ENCODE data around the gene GNL2.

GNL2 gene

GRCh38 chr1:37614105-37614504 is 18.4 kb upstream of the GNL2 start:
- no peaks in the 10 kb centered on the region for H3K9me3 ChIP-seq (ENCODE audit: control insufficient read depth, low read length)
- no peaks in the 10 kb centered on the region for H3K4me1 ChIP-seq (ENCODE audit: control insufficient read depth, insufficient read depth, low read depth, low read length)
- H4K91ac ChIP-seq (ENCODE audit: low read length) = no peak overlapping the region
- no peak overlapping the region for H3K27ac ChIP-seq (ENCODE audit: low read length, poor library complexity, severe bottlenecking)
- H4K8ac ChIP-seq (ENCODE audit: low read length) = no peak overlapping the region
- H3K9ac ChIP-seq (ENCODE audit: low read length) = no peak overlapping the region
- H3K4ac ChIP-seq (ENCODE audit: low read depth in 1 of 2, low read length in 2 of 2) = no peak overlapping the region
- no peak overlapping the region for H2AK5ac ChIP-seq (ENCODE audit: low read length, severe bottlenecking)
- H3K36me3 ChIP-seq (ENCODE audit: control insufficient read depth in 1 of 2, insufficient read depth in 2 of 2, low read depth in 1 of 2, low read length in 2 of 2) = no peaks in the 10 kb centered on the region
- no peak overlapping the region for H2BK15ac ChIP-seq (ENCODE audit: low read depth, poor library complexity, severe bottlenecking)
- H3K14ac ChIP-seq (ENCODE audit: low read length in 2 of 2) = peak overlapping the region in 1 of 2 experiments; percentile 36
- no peak for DNase-seq
- 85% methylated on average over 5 of the region's 5 CpGs for whole genome bisulfite sequencing
- H2BK5ac ChIP-seq (ENCODE audit: low read depth, low read length, poor library complexity, severe bottlenecking) = no peak overlapping the region
- H3K4me3 ChIP-seq (ENCODE audit: insufficient read depth in 1 of 2, low read depth in 1 of 2, low read length in 2 of 2) = no peak overlapping the region
- H3K23ac ChIP-seq (ENCODE audit: low read length in 2 of 2) = no peak overlapping the region
- H2BK12ac ChIP-seq (ENCODE audit: low read length in 2 of 2) = no peak overlapping the region
- H3K79me1 ChIP-seq (replicated peaks; ENCODE audit: low read length, poor library complexity, severe bottlenecking) = no peaks in the 10 kb centered on the region
- no peak overlapping the region for H3K18ac ChIP-seq (ENCODE audit: low read depth in 1 of 2, low read length in 2 of 2)
- peaks cover 65 to 80% of the 10 kb centered on the region in 2 experiments for H3K27me3 ChIP-seq (ENCODE audit: control insufficient read depth in 1 of 2, insufficient read depth in 1 of 2, low read length in 2 of 2)
- no peak overlapping the region for H2BK120ac ChIP-seq (ENCODE audit: low read depth, low read length)
- no peak overlapping the region for H3K4me2 ChIP-seq (ENCODE audit: low read length, poor library complexity, severe bottlenecking)
- no peak overlapping the region for H2AFZ ChIP-seq (ENCODE audit: low read depth, low read length)

GRCh38 chr1:37612186-37612585 is 16.4 kb upstream of the GNL2 start:
- Histone ChIP-seq H3K14ac (ENCODE audit: low read length in 2 of 2) (no peak overlapping the region), H3K4me1 (ENCODE audit: control insufficient read depth, insufficient read depth, low read depth, low read length) (no peaks in the 10 kb centered on the region), H2BK5ac (ENCODE audit: low read depth, low read length, poor library complexity, severe bottlenecking) (no peak overlapping the region), H3K23ac (ENCODE audit: low read length in 2 of 2) (peak overlapping the region in 1 of 2 experiments; percentile 48), H3K4me2 (ENCODE audit: low read length, poor library complexity, severe bottlenecking) (no peak overlapping the region), H2AFZ (ENCODE audit: low read depth, low read length) (no peak overlapping the region), H2AK5ac (ENCODE audit: low read length, severe bottlenecking) (no peak overlapping the region), H3K27me3 (ENCODE audit: control insufficient read depth in 1 of 2, insufficient read depth in 1 of 2, low read length in 2 of 2) (peaks cover 71 to 83% of the 10 kb centered on the region in 2 experiments), H3K9me3 (ENCODE audit: control insufficient read depth, low read length) (no peaks in the 10 kb centered on the region), H3K18ac (ENCODE audit: low read depth in 1 of 2, low read length in 2 of 2) (no peak overlapping the region), H2BK12ac (ENCODE audit: low read length in 2 of 2) (no peak overlapping the region), H3K4me3 (ENCODE audit: insufficient read depth in 1 of 2, low read depth in 1 of 2, low read length in 2 of 2) (no peak overlapping the region), H3K27ac (ENCODE audit: low read length, poor library complexity, severe bottlenecking) (no peak overlapping the region), H2BK120ac (ENCODE audit: low read depth, low read length) (no peak overlapping the region), H3K4ac (ENCODE audit: low read depth in 1 of 2, low read length in 2 of 2) (no peak overlapping the region), H2BK15ac (ENCODE audit: low read depth, poor library complexity, severe bottlenecking) (no peak overlapping the region), H3K79me1 (replicated peaks; ENCODE audit: low read length, poor library complexity, severe bottlenecking) (no peaks in the 10 kb centered on the region), H4K91ac (ENCODE audit: low read length) (no peak overlapping the region), H4K8ac (ENCODE audit: low read length) (no peak overlapping the region), H3K9ac (ENCODE audit: low read length) (no peak overlapping the region), H3K36me3 (ENCODE audit: control insufficient read depth in 1 of 2, insufficient read depth in 2 of 2, low read depth in 1 of 2, low read length in 2 of 2) (no peaks in the 10 kb centered on the region)
- 77% methylated on average over 4 of the region's 4 CpGs for WGBS
- no peak for DNase-seq

GRCh38 chr1:37609994-37610393 is 14.3 kb upstream of the GNL2 start:
- Histone ChIP-seq H2BK15ac (ENCODE audit: low read depth, poor library complexity, severe bottlenecking) (no peak overlapping the region), H2BK5ac (ENCODE audit: low read depth, low read length, poor library complexity, severe bottlenecking) (no peak overlapping the region), H4K91ac (ENCODE audit: low read length) (no peak overlapping the region), H2AFZ (ENCODE audit: low read depth, low read length) (no peak overlapping the region), H3K4me3 (ENCODE audit: insufficient read depth in 1 of 2, low read depth in 1 of 2, low read length in 2 of 2) (no peak overlapping the region), H2BK12ac (ENCODE audit: low read length in 2 of 2) (no peak overlapping the region), H3K27ac (ENCODE audit: low read length, poor library complexity, severe bottlenecking) (no peak overlapping the region), H2AK5ac (ENCODE audit: low read length, severe bottlenecking) (no peak overlapping the region), H3K9ac (ENCODE audit: low read length) (no peak overlapping the region), H3K4me1 (ENCODE audit: control insufficient read depth, insufficient read depth, low read depth, low read length) (no peaks in the 10 kb centered on the region), H3K79me1 (replicated peaks; ENCODE audit: low read length, poor library complexity, severe bottlenecking) (no peaks in the 10 kb centered on the region), H3K23ac (ENCODE audit: low read length in 2 of 2) (no peak overlapping the region), H3K18ac (ENCODE audit: low read depth in 1 of 2, low read length in 2 of 2) (no peak overlapping the region), H3K36me3 (ENCODE audit: control insufficient read depth in 1 of 2, insufficient read depth in 2 of 2, low read depth in 1 of 2, low read length in 2 of 2) (no peaks in the 10 kb centered on the region), H3K14ac (ENCODE audit: low read length in 2 of 2) (no peak overlapping the region), H4K8ac (ENCODE audit: low read length) (no peak overlapping the region), H3K4me2 (ENCODE audit: low read length, poor library complexity, severe bottlenecking) (no peak overlapping the region), H3K9me3 (ENCODE audit: control insufficient read depth, low read length) (no peaks in the 10 kb centered on the region), H3K27me3 (ENCODE audit: control insufficient read depth in 1 of 2, insufficient read depth in 1 of 2, low read length in 2 of 2) (peaks cover 70 to 73% of the 10 kb centered on the region in 2 experiments), H2BK120ac (ENCODE audit: low read depth, low read length) (no peak overlapping the region), H3K4ac (ENCODE audit: low read depth in 1 of 2, low read length in 2 of 2) (no peak overlapping the region)
- DNase-seq = no peak
- WGBS = 25% methylated on average over 1 of the region's 2 CpGs

GRCh38 chr1:37609002-37609401 is 13.3 kb upstream of the GNL2 start:
- no peak overlapping the region for H4K8ac ChIP-seq (ENCODE audit: low read length)
- H3K4me3 ChIP-seq (ENCODE audit: insufficient read depth in 1 of 2, low read depth in 1 of 2, low read length in 2 of 2) = no peak overlapping the region
- no peak overlapping the region for H2BK120ac ChIP-seq (ENCODE audit: low read depth, low read length)
- H2BK5ac ChIP-seq (ENCODE audit: low read depth, low read length, poor library complexity, severe bottlenecking) = no peak overlapping the region
- no peak overlapping the region for H4K91ac ChIP-seq (ENCODE audit: low read length)
- H3K9me3 ChIP-seq (ENCODE audit: control insufficient read depth, low read length) = no peaks in the 10 kb centered on the region
- H3K4ac ChIP-seq (ENCODE audit: low read depth in 1 of 2, low read length in 2 of 2) = no peak overlapping the region
- H3K18ac ChIP-seq (ENCODE audit: low read depth in 1 of 2, low read length in 2 of 2) = no peak overlapping the region
- H3K27ac ChIP-seq (ENCODE audit: low read length, poor library complexity, severe bottlenecking) = no peak overlapping the region
- no peak overlapping the region for H3K4me2 ChIP-seq (ENCODE audit: low read length, poor library complexity, severe bottlenecking)
- H3K27me3 ChIP-seq (ENCODE audit: control insufficient read depth in 1 of 2, insufficient read depth in 1 of 2, low read length in 2 of 2) = peaks cover 67 to 73% of the 10 kb centered on the region in 2 experiments
- no peak overlapping the region for H2BK15ac ChIP-seq (ENCODE audit: low read depth, poor library complexity, severe bottlenecking)
- H2AFZ ChIP-seq (ENCODE audit: low read depth, low read length) = no peak overlapping the region
- no peak overlapping the region for H2BK12ac ChIP-seq (ENCODE audit: low read length in 2 of 2)
- no peak for DNase-seq
- H2AK5ac ChIP-seq (ENCODE audit: low read length, severe bottlenecking) = no peak overlapping the region
- no peaks in the 10 kb centered on the region for H3K4me1 ChIP-seq (ENCODE audit: control insufficient read depth, insufficient read depth, low read depth, low read length)
- H3K9ac ChIP-seq (ENCODE audit: low read length) = no peak overlapping the region
- no peaks in the 10 kb centered on the region for H3K79me1 ChIP-seq (replicated peaks; ENCODE audit: low read length, poor library complexity, severe bottlenecking)
- WGBS = 39% methylated on average over 2 of the region's 2 CpGs
- H3K14ac ChIP-seq (ENCODE audit: low read length in 2 of 2) = no peak overlapping the region
- H3K23ac ChIP-seq (ENCODE audit: low read length in 2 of 2) = no peak overlapping the region
- H3K36me3 ChIP-seq (ENCODE audit: control insufficient read depth in 1 of 2, insufficient read depth in 2 of 2, low read depth in 1 of 2, low read length in 2 of 2) = no peaks in the 10 kb centered on the region
